Activated naive CD4-positive, alpha-beta T cell treated with anti-CD3 and anti-CD28 coated beads for 36 hours (primary cell): Measurements from ENCODE around the gene CCDC88C. TPM values are rescaled to one million over a fixed set of nuclear protein-coding genes. Genes with fewer than 3 reads are reported as not detected.

ENCODE experiments used
- CTCF ChIA-PET: fragments of 350-600 bp; sonication (Branson Sonifier 250); formaldehyde crosslinking; loops from one replicate; lab custom pipeline; 2021; ENCODE audit warnings: antibody characterized with exemption; lab: Charles Lee
- DNase-seq: peaks from one replicate; pipeline ENCODE4 v3.0.0-alpha.2; 2020
- H3K27ac Mint-ChIP-seq: one replicate; pipeline ENCODE4 v1.8.0; 2021; ENCODE audit warnings: mild to moderate bottlenecking, mixed read lengths
- H3K27me3 Mint-ChIP-seq: one replicate; pipeline ENCODE4 v1.8.0; 2021; ENCODE audit warnings: low read depth, mixed read lengths
- H3K36me3 Mint-ChIP-seq: one replicate; pipeline ENCODE4 v1.8.0; 2021; ENCODE audit warnings: low read depth, mixed read lengths
- H3K4me1 Mint-ChIP-seq: one replicate; pipeline ENCODE4 v1.8.0; 2021; ENCODE audit warnings: low read depth, mixed read lengths
- H3K4me3 Mint-ChIP-seq: one replicate; pipeline ENCODE4 v1.8.0; 2021; ENCODE audit warnings: mild to moderate bottlenecking, moderate library complexity, mixed read lengths
- H3K9me3 Mint-ChIP-seq: one replicate; pipeline ENCODE4 v1.8.0; 2021; ENCODE audit warnings: mixed read lengths
- intact Hi-C: fragments of 100-400 bp; cut with micrococcal nuclease; formaldehyde crosslinking; loops from one replicate; pipeline ENCODE4 v1.15.1; 2023
- total RNA-seq, 2 experiments: library from RNA; stranded (reverse); gene quantifications; one replicate each; pipeline ENCODE4 v1.2.3, GENCODE V29; 2021

The CCDC88C gene
- total RNA-seq, 2 experiments from 2014 or later: 76.0 to 83.3 TPM

GRCh38 chr14:91374879-91375702 lies 42.5 kb downstream of the CCDC88C start:
- H3K4me1 Mint-ChIP-seq: peaks cover 99% of the 10 kb centered on the region
- intact Hi-C loops: loop anchor here (5.0 kb wide), 1 partner anchor 148 kb away; no protein-coding TSS in a partner anchor
- CTCF ChIA-PET: interaction anchor here (0.7 to 8.3 kb wide), 10 partner anchors 19 to 52 kb away, joined by 3 to 47 read pairs (median 4); partner anchors contain the start of gene CCDC88C
- peak; percentile 60 for DNase-seq
- H3K27me3 Mint-ChIP-seq: no peaks in the 10 kb centered on the region
- no peaks in the 10 kb centered on the region for H3K9me3 Mint-ChIP-seq
- peaks cover 3% of the 10 kb centered on the region for H3K36me3 Mint-ChIP-seq
- H3K4me3 Mint-ChIP-seq: peak overlapping the region; percentile 21
- peak overlapping the region; percentile 93 for H3K27ac Mint-ChIP-seq

GRCh38 chr14:91374287-91374878 lies 43.2 kb downstream of the CCDC88C start:
- H3K27ac Mint-ChIP-seq: peak overlapping the region; percentile 93
- CTCF ChIA-PET: interaction anchor here (1.0 to 8.3 kb wide), 10 partner anchors 19 to 53 kb away, joined by 3 to 47 read pairs (median 5); partner anchors contain the start of gene CCDC88C
- no peak overlapping the region for H3K4me3 Mint-ChIP-seq
- H3K9me3 Mint-ChIP-seq: no peaks in the 10 kb centered on the region
- intact Hi-C loops: loop anchor here (5.0 kb wide), 1 partner anchor 147 kb away; no protein-coding TSS in a partner anchor
- peaks cover 99% of the 10 kb centered on the region for H3K4me1 Mint-ChIP-seq
- H3K36me3 Mint-ChIP-seq: peaks cover 3% of the 10 kb centered on the region
- no peak for DNase-seq
- no peaks in the 10 kb centered on the region for H3K27me3 Mint-ChIP-seq

DNA sequence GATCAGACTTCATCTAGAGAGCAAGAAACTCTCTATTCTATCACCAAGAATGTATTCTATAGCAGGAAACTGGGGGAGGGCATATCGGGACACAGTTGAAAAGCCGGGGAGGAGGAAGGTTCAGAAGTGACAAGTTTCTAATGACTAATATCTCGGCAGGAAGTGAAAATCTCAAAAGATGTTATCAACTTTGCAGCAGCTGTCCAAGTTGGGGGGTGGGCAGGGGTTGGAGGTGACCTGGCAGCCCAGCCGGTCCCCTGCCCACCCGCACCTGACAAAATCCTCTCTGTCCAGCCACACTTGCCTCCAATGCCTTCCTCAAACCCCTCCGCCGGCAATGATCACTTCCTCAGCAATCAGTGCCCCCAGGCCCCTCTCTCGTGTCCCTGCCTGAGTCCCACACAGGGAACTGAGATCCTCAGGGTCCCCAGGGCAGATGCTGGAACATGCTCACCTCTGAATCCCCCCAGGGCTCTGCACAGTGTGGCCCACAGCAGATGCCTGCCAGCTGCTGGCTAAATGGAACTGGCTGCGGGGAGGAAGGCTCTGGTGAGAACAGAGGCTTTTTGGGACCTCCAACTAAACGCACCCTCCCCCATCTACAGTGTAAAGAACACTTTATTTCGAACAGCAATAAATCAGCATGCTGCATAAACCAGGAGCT lies 43.9 kb downstream of the CCDC88C start:
- intact Hi-C loops: loop anchor here (1.0 to 5.0 kb wide), 10 partner anchors 15 to 146 kb away; no protein-coding TSS in a partner anchor
- Mint-ChIP-seq H3K9me3 (no peaks in the 10 kb centered on the region), H3K36me3 (peaks cover 3% of the 10 kb centered on the region), H3K27me3 (no peaks in the 10 kb centered on the region), H3K4me3 (peak overlapping the region; percentile 58), H3K4me1 (peaks cover 99% of the 10 kb centered on the region), H3K27ac (peak overlapping the region; percentile 93)
- CTCF ChIA-PET: interaction anchor here (1.0 to 8.3 kb wide), 7 partner anchors 12 to 50 kb away, joined by 3 to 47 read pairs (median 7); no protein-coding TSS in a partner anchor
- DNase-seq: peak; percentile 83

DNA sequence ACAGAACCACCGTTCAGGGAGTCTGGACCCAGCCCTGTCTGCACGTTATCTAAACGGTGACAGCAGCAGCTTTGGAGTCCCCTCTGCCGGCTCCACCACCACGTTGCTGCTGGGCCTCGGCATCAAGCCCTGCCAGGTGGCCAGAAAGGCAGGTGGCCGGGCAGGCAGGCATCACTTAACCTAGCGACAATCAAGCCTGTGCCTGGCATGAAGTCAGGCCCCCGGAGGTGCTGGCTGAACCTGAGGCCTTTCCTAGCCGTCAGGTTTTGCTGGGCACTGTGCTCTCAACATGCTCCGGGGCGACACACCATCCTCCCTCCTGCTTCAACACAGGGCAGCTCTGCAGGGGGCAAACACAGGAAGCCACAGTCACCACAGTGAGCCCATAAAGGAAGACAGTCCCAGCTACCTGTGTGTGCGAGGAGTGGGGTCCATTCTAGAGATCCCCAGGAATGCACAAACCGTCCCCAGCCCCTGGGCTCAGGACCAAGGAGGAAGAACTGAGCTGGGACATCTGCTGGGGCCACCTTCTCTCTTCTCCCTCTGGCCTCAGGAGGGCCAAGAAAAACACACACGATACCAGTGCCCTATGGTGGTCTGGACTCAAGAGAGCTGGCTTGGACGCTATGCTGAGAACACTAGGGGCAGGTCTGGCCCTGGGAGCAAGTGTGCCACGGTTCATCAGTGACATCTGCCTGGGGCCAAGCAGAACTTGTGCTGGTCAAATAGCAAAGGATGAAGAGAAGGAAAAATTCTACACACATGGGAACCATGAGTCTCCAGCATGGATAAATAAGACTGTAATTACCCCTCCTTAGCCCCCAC lies 44.7 kb downstream of the CCDC88C start:
- Mint-ChIP-seq H3K27me3 (no peaks in the 10 kb centered on the region), H3K4me1 (peaks cover 99% of the 10 kb centered on the region), H3K9me3 (no peaks in the 10 kb centered on the region), H3K4me3 (peak overlapping the region; percentile 58), H3K36me3 (peaks cover 3% of the 10 kb centered on the region), H3K27ac (peak overlapping the region; percentile 93)
- DNase-seq: peak; percentile 64
- CTCF ChIA-PET: interaction anchor here (0.7 to 8.3 kb wide), 7 partner anchors 11 to 85 kb away, joined by 4 to 47 read pairs (median 5); no protein-coding TSS in a partner anchor
- intact Hi-C loops: loop anchor here (1.0 to 5.0 kb wide), 10 partner anchors 16 to 146 kb away; no protein-coding TSS in a partner anchor

DNA sequence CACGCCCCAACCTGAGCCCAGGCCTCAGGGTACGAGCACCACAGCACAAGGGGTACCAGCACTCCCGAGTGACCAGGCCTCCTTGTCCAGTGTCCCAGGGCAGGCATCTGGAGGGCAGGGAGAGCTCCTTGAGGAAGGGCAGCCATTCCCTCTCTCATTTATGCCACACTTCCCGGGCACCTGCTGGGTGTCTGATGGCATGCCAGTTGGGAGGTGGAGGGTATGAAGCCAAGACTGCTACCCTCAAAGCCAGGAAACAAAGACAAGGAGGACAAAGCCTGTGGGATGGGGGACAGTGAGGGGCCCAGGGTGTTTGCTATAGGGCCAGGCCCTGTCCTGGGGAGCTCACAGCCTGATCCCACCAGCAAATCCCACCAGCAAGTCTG lies 45.6 kb downstream of the CCDC88C start:
- CTCF ChIA-PET: interaction anchor here (0.7 to 8.3 kb wide), 6 partner anchors 10 to 49 kb away, joined by 3 to 47 read pairs (median 4); no protein-coding TSS in a partner anchor
- intact Hi-C loops: loop anchor here (2.0 to 5.0 kb wide), 3 partner anchors 17 to 145 kb away; no protein-coding TSS in a partner anchor
- Mint-ChIP-seq H3K27ac (peak overlapping the region; percentile 63), H3K36me3 (peaks cover 3% of the 10 kb centered on the region), H3K4me1 (peaks cover 99% of the 10 kb centered on the region), H3K9me3 (no peaks in the 10 kb centered on the region), H3K27me3 (no peaks in the 10 kb centered on the region), H3K4me3 (peak overlapping the region; percentile 16)
- no peak for DNase-seq

DNA sequence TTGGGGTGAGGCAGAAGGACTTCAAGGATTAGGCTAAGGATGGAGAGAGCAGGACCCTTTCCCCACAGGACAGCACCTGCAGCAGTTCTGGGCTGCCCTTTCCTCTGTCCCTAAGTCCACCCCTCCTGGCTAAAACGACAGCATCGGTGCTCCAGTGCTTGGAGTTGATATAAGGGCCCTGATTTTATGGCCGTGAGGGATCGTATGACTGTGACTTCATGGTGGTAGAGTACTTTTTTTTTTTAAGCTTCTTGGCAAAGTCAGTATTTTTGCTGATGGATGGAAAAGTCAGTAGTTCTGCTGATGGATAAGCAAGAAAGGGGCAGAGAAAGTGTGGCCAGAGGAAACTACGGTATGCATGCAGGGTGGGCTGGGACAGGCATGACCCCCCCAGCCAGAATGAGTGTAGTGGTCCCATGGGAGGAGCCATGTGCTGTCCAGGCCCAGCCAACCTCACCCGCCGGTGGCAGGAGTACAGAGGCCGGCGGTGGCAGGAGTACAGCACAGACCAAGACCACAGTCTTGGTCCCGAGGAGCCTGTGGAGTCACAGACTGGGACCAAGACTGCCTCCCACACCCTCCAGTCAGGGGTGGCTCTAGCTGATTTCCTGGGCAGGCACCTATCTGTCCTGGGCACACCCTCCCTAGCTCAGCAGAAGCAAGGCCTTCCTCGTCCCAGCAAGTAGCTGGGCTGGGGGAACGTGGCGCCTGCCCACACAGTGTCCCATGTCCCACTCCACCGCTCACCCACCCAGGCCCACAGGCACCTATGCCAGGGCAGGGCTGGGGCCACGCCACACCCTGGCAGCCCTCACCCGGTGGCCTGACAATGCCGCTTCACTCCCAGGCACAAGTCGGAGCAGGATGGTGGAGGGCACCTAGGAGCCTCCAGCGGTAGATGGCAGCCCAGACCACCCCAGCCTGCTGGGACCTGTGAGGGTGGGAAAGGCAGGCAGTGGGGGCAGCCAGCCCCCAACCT lies 46.3 kb downstream of the CCDC88C start:
- Mint-ChIP-seq H3K27me3 (no peaks in the 10 kb centered on the region), H3K9me3 (no peaks in the 10 kb centered on the region), H3K4me3 (peak overlapping the region; percentile 16), H3K27ac (peak overlapping the region; percentile 65), H3K36me3 (peaks cover 3% of the 10 kb centered on the region), H3K4me1 (peaks cover 100% of the 10 kb centered on the region)
- DNase-seq: peak; percentile 52
- intact Hi-C loops: loop anchor here (5.0 kb wide), 1 partner anchor 144 kb away; no protein-coding TSS in a partner anchor
- CTCF ChIA-PET: interaction anchor here (0.7 to 8.3 kb wide), 6 partner anchors 15 to 50 kb away, joined by 3 to 47 read pairs (median 3); no protein-coding TSS in a partner anchor

GRCh38 chr14:91369628-91370445 lies 47.8 kb downstream of the CCDC88C start:
- H3K4me3 Mint-ChIP-seq: peak overlapping the region; percentile 63
- CTCF ChIA-PET: interaction anchor here (0.6 to 1.4 kb wide), 4 partner anchors 9 to 51 kb away, joined by 3 to 4 read pairs (median 3); no protein-coding TSS in a partner anchor
- peaks cover 99% of the 10 kb centered on the region for H3K4me1 Mint-ChIP-seq
- H3K36me3 Mint-ChIP-seq: peaks cover 3% of the 10 kb centered on the region
- no peaks in the 10 kb centered on the region for H3K27me3 Mint-ChIP-seq
- no peaks in the 10 kb centered on the region for H3K9me3 Mint-ChIP-seq
- H3K27ac Mint-ChIP-seq: peak overlapping the region; percentile 90
- intact Hi-C loops: loop anchor here (5.0 kb wide), 1 partner anchor 143 kb away; no protein-coding TSS in a partner anchor
- DNase-seq: peak; percentile 59

- peak overlapping the region; percentile 65 for H3K27ac Mint-ChIP-seq
- peaks cover 1% of the 10 kb centered on the region for H3K36me3 Mint-ChIP-seq
- H3K4me3 Mint-ChIP-seq: no peak overlapping the region
- peaks cover 99% of the 10 kb centered on the region for H3K4me1 Mint-ChIP-seq
- no peaks in the 10 kb centered on the region for H3K9me3 Mint-ChIP-seq
- DNase-seq: no peak
- no peaks in the 10 kb centered on the region for H3K27me3 Mint-ChIP-seq
- CTCF ChIA-PET: interaction anchor here (1.8 kb wide), 1 partner anchor 14 kb away, joined by 8 read pairs; no protein-coding TSS in a partner anchor
- intact Hi-C loops: no loop called here
Observed at GRCh38 chr14:91368776-91369416, 48.7 kb downstream of the CCDC88C start.
